GM12874 (cell line): ENCODE results near the gene GPR63.

ENCODE experiments used
- CTCF ChIP-seq: IDR thresholded peaks from 2 replicates; pipeline ENCODE4 v1.5.1; 2011; ENCODE audit warnings: low read depth, mild to moderate bottlenecking, control low read depth, low read length, moderate library complexity; ENCODE audit not compliant: insufficient read depth

The GPR63 gene

GRCh38 chr6:96781557-96781956 is 55.7 kb downstream of the GPR63 start:
- no peak for TF ChIP-seq CTCF

- no peak for TF ChIP-seq CTCF
Measured at GRCh38 chr6:96777113-96777512, 60.2 kb downstream of the GPR63 start.

- no peak for TF ChIP-seq CTCF
Measured at GRCh38 chr6:96775727-96776400, 61.4 kb downstream of the GPR63 start.

- no peak for TF ChIP-seq CTCF
Measured at GRCh38 chr6:96766769-96767168, 70.5 kb downstream of the GPR63 start.

GRCh38 chr6:96762599-96762998 is 74.7 kb downstream of the GPR63 start:
- TF ChIP-seq CTCF: no peak

- no peak for TF ChIP-seq CTCF
Measured at GRCh38 chr6:96761794-96762193, 75.5 kb downstream of the GPR63 start.

- TF ChIP-seq CTCF: no peak
Measured at GRCh38 chr6:96760153-96760687, 77.1 kb downstream of the GPR63 start.
